Stimulated activated naive CD8-positive, alpha-beta T cell treated with anti-CD3 and anti-CD28 coated beads, Interleukin-15, amount 100 ng/mL, for 72 hours (primary cell): ENCODE measurements around the gene DOCK2.

Source experiments
- ATAC-seq: fragments of 150-1000 bp; cut with Tn5 transposase; 2 replicates; pipeline ENCODE4 v1.10.0; 2021; ENCODE audit warnings: mild to moderate bottlenecking, moderate library complexity
- DNase-seq, 2 donors: peaks; one replicate each; pipeline ENCODE4 v3.0.0; 2021 to 2022
- H3K27ac Mint-ChIP-seq, 2 donors: one replicate each; pipeline ENCODE4 v1.8.0; 2022; ENCODE audit warnings: mild to moderate bottlenecking in 2 of 2, mixed read lengths in 2 of 2, moderate library complexity in 2 of 2
- H3K27me3 Mint-ChIP-seq: one replicate; pipeline ENCODE4 v1.8.0; 2022; ENCODE audit warnings: mixed read lengths
- H3K4me1 Mint-ChIP-seq: one replicate; pipeline ENCODE4 v1.8.0; 2022; ENCODE audit warnings: mild to moderate bottlenecking, mixed read lengths
- H3K4me3 Mint-ChIP-seq, 2 donors: one replicate each; pipeline ENCODE4 v1.8.0; 2022; ENCODE audit warnings: mild to moderate bottlenecking in 2 of 2, mixed read lengths in 2 of 2, moderate library complexity in 1 of 2
- H3K9me3 Mint-ChIP-seq, 2 donors: one replicate each; pipeline ENCODE4 v1.8.0; 2022; ENCODE audit warnings: mixed read lengths in 2 of 2

Gene DOCK2

DNA sequence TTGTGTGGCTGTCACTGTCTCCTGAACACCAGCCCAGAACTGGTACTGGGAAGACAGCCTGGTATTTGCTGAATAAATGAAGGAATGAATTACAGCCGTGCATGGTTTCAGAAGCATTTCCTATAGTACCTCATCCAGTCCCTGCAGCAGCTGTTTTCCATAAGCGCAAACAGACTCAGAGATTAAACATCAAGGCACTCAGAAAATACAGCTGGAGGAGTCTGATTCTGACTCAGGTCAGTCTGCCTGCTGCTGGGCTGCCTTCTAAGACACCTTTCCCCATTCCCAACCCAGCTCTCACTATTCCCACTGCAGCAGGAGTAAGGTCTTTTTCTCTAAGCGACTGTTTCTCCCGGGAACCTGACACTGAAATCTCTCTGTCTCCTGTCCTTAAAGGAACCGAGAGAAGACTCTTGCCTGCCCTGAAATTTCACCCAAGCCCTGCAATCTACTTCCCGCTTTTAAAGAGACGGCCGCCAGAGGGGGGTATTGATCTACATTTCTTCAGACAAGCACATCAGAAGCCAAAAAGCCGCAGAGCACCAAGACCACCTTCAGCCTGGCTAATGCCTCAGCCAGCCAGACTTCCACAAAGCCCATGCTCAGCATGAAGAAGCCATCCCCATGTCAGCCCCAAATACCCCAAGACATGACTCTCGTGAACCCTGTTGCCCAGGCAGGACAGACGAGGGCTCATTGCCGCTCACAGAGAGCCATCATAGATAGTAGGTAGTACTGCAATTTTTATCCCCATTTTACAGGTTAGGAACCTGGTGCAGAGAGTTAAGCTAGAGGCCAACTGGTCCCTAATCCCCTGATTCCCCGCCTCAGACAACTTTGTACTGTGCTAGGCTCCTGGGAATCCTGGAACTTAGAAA lies 463.2 kb downstream of the DOCK2 start:
- no peak overlapping the region for H3K27ac Mint-ChIP-seq
- peaks cover 31% of the 10 kb centered on the region for H3K27me3 Mint-ChIP-seq
- peaks cover 7% of the 10 kb centered on the region for H3K4me1 Mint-ChIP-seq
- DNase-seq (peak; percentile 61), ATAC-seq (peak; percentile 52)
- H3K9me3 Mint-ChIP-seq: no peaks in the 10 kb centered on the region
- H3K4me3 Mint-ChIP-seq: no peak overlapping the region

DNA sequence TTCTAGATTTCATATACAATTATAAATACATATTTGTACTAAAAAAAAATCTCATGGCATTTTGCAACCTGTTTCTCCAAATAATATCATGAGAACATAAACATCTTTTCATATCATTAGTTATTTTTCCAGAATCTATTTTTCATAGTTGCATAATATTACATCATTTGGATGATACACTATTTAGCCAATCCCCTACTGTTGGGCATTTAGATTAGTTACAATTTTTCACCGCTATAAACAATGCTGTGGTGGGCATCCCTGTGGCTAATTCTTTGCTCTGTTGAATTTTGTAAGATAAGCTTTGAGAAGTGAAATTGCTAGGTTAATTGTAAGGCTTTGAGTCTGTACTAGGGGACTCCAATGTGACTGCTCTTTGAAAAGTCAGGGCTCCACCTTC lies 466.4 kb downstream of the DOCK2 start:
- Mint-ChIP-seq H3K9me3 (no peaks in the 10 kb centered on the region), H3K4me1 (peaks cover 11% of the 10 kb centered on the region), H3K27ac (no peak overlapping the region), H3K4me3 (no peak overlapping the region), H3K27me3 (peaks cover 28% of the 10 kb centered on the region)
- no peak for ATAC-seq
- no peak for DNase-seq

DNA sequence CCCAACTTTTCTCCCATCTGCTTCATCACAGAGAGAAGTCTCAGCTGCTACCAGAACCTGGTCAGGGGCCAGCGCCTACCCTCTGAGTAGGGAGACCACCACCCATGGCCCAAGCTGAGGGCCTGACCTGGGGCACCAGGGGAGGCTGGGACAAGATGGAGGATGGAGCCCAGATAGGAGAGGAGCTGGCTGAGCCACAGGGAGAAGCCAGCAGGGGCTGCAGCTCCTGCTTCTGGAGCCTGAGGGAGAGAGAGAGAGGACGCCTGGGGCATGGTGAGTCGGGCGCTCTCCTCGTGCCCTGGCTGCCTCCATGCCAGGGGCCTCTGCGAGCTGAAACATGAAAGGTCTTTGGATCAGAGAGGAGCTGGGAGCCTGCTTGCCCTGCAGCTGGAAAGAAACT lies 467.2 kb downstream of the DOCK2 start:
- Mint-ChIP-seq H3K27ac (no peak overlapping the region), H3K4me3 (no peak overlapping the region), H3K9me3 (no peaks in the 10 kb centered on the region), H3K4me1 (peaks cover 11% of the 10 kb centered on the region), H3K27me3 (peaks cover 28% of the 10 kb centered on the region)
- ATAC-seq (no peak), DNase-seq (no peak)

DNA sequence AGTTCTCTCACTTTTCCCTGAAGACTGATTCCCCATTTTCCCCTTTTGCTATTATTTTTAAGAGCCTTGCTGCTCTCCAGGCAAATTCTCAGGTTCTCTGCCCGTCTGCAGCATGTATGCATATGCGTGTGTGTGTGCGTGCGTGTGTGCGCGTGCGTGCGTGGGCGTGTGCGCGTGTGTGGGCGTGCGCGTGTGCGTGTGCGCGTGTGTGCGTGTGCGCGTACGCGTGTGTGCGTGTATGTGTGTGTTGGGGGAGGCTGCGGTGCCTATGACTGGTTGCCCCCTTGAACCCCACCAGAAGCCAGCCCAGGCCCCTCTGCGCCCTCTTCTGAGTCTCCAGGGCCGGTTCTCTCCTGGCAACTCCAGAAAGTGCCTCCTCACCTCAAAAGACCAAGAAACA lies 467.6 kb downstream of the DOCK2 start:
- DNase-seq (no peak), ATAC-seq (no peak)
- peaks cover 11% of the 10 kb centered on the region for H3K4me1 Mint-ChIP-seq
- H3K27ac Mint-ChIP-seq: no peak overlapping the region
- H3K27me3 Mint-ChIP-seq: peaks cover 28% of the 10 kb centered on the region
- H3K4me3 Mint-ChIP-seq: no peak overlapping the region
- H3K9me3 Mint-ChIP-seq: no peaks in the 10 kb centered on the region

DNA sequence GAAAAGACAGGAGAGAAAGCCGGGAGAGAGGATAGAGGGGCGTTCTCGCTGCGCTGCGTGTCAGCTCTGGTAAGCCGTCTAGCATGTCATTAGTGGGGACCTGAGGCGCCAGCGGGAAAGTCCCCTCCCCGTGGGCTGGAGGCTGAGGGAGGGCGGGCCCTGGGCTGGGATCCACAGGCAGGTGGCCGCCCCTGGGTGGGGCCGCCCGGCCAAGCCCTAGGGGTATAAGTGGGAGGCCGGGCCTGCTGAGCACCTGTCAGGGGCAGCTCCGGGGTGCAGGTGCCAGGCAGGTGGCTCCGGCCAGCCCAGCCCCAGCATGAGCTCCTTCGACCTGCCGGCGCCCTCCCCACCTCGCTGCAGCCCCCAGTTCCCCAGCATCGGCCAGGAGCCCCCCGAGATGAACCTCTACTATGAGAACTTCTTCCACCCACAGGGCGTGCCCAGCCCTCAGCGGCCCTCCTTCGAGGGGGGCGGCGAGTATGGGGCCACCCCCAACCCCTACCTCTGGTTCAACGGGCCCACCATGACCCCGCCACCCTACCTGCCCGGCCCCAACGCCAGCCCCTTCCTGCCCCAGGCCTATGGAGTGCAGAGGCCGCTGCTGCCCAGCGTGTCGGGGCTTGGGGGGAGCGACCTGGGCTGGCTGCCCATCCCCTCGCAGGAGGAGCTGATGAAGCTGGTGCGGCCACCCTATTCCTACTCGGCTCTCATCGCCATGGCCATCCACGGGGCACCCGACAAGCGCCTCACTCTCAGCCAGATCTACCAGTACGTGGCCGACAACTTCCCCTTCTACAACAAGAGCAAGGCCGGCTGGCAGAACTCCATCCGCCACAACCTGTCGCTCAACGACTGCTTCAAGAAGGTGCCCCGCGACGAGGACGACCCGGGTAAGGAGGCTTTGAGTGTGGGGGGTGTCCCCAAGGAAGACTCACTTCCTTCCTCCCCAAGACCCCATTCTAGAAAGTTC lies 468.9 kb downstream of the DOCK2 start, which contains the start of gene FOXI1:
TSS of gene FOXI1 (plus strand) at position 256 of the 970 bp plus-strand sequence. CDS start at position 317, 61 bp downstream.
- Mint-ChIP-seq H3K4me3 (no peak within 1 kb of the TSS), H3K27ac (no peak within 1 kb of the TSS), H3K27me3 (peaks cover 20% of the 10 kb centered on the region), H3K9me3 (no peaks in the 10 kb centered on the region), H3K4me1 (peaks cover 4% of the 10 kb centered on the region)
- ATAC-seq (peak; percentile 64), DNase-seq (no peak)

GRCh38 chr5:170107674-170108073 lies 470.6 kb downstream of the DOCK2 start:
- H3K27ac Mint-ChIP-seq: no peak overlapping the region
- H3K9me3 Mint-ChIP-seq: no peaks in the 10 kb centered on the region
- H3K4me1 Mint-ChIP-seq: peaks cover 4% of the 10 kb centered on the region
- H3K27me3 Mint-ChIP-seq: peaks cover 20% of the 10 kb centered on the region
- DNase-seq: no peak
- H3K4me3 Mint-ChIP-seq: no peak overlapping the region
- ATAC-seq: no peak

DNA sequence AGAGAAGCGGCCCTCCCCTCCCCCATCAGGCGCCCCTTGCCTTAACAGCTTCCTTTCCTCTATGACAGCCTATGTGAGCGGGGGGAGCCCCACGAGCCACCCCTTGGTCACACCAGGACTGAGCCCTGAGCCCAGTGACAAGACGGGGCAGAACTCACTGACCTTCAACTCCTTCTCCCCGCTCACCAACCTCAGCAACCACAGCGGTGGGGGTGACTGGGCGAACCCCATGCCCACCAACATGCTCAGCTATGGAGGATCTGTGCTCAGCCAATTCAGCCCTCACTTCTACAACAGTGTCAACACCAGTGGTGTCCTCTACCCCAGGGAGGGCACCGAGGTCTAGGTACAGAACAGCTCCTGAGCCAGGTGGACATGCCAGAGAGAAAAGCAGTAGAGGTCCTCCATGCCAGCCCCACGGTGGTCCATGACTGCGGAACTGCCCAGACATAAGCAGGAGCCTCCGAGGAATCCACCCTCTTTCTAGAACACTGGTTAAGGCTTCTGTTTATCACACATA lies 471.3 kb downstream of the DOCK2 start:
- H3K4me3 Mint-ChIP-seq: no peak overlapping the region
- peaks cover 20% of the 10 kb centered on the region for H3K27me3 Mint-ChIP-seq
- ATAC-seq (peak; percentile 35), DNase-seq (no peak)
- H3K4me1 Mint-ChIP-seq: peaks cover 4% of the 10 kb centered on the region
- no peaks in the 10 kb centered on the region for H3K9me3 Mint-ChIP-seq
- H3K27ac Mint-ChIP-seq: no peak overlapping the region

DNA sequence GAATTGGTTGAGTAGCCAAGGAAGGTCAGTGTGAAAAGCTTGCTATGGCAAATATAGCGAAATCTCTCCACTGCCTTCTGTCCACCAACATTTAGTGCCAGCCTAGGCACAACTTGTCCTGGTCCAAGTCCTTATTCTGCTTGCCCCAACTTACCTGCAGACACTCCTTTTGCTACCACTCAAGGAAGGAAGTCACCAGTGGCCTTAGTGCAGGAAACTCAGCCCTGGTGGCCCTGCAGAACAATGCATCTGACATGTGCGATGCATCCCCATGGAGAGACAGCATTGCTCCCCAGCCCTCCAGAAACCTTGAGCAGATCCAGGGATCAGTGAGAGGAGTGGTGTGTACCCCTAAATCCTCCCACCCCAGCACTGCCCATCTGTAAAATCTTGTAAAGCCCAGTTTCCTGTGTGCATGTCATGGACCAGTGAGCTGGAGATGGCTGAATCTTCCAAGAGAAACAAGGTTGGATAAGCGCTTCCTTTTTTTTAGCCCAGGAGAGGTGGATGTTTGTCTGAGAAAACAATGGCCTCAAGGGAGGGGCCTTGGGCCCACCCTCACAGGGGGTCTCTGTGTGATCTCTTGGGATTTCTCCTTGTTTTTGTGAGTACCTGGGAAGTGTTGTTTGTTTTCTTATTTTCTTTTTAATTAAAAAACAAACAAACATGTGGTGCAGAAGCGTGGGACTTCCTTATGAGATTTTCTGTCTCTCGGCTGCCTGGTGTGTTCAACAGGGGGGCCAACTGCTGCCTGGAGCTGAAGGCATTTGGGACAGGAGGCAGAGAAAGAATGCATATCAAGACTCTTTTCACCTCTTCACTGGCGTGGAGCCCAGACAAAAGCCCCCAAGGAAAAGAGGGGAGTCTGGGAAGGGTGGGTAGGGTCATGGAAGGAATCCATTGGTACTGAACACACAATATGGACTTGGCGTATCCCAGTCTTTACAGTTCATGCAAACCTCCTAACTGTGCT lies 472.3 kb downstream of the DOCK2 start:
- Mint-ChIP-seq H3K9me3 (no peaks in the 10 kb centered on the region), H3K4me1 (peaks cover 4% of the 10 kb centered on the region), H3K27me3 (peaks cover 13% of the 10 kb centered on the region), H3K4me3 (no peak overlapping the region), H3K27ac (no peak overlapping the region)
- ATAC-seq (no peak), DNase-seq (no peak)

DNA sequence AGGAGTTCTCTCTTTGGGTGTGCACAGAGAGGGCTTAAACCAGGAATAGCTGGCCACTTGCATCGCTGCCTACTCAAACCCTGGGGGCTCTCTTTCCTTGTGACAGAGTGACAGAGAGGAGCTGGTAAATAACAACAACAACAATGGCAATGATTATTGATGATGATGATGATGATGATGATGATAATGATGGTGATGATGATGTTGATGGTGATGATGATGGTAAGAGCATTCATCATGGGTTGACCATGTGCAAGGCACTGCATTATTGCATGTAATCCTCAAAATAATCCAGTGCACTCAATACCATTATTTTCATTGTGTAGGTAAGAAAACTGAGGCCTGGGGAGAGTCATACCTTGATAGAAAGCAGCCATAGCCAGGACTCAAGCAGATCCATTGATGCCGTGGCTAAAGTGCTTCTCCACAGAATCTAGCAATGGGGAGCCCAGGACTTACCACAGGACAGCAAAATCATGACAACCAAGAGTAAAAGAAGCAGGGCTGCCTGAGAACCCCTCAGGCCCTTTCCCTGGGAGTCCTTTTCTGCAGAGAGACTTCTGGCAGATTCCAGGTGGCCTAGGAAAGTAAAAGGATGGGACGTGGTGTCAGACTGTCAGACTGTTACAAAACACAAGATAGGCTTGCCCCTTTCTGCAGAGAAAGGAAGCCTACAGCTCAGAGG lies 473.5 kb downstream of the DOCK2 start:
- DNase-seq (no peak), ATAC-seq (no peak)
- Mint-ChIP-seq H3K27me3 (peaks cover 10% of the 10 kb centered on the region), H3K27ac (no peak overlapping the region), H3K9me3 (no peaks in the 10 kb centered on the region), H3K4me3 (no peak overlapping the region), H3K4me1 (peaks cover 4% of the 10 kb centered on the region)

DNA sequence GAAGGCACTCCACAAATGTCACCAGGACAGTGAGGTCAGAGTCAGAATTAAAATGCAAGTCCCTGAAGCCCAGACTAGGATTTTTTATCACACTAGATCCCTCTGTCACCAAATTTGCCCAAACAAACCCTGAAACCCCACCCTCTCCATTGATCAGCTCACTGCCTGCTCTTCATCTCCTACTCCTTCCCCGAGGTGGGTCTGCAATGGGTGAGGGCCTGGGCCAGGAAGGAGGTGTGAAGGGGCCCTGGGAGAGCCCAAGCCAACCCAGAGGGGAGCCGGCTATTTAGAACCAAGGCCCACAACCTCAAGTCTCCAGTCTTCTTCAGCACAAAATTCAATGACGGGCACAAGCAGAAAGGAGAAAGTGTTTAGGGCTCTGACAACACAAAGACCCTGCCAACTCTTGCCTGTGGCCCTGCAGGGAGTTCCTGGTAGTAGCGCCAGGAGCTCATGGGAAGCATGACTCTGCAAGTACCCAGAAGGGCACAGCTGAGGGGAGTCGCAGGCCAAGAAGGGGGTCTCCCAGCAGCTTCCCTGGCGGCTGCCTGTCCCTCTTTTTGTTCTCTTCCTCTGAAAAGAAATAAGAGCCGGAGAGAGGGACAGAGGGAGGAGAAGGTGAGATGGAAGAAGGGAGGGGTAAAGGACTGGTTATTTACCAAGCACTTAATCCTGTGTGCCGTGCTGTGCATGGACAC lies 474.2 kb downstream of the DOCK2 start:
- ATAC-seq (no peak), DNase-seq (no peak)
- H3K4me3 Mint-ChIP-seq: no peak overlapping the region
- H3K9me3 Mint-ChIP-seq: no peaks in the 10 kb centered on the region
- no peak overlapping the region for H3K27ac Mint-ChIP-seq
- peaks cover 3% of the 10 kb centered on the region for H3K4me1 Mint-ChIP-seq
- H3K27me3 Mint-ChIP-seq: peaks cover 7% of the 10 kb centered on the region

DNA sequence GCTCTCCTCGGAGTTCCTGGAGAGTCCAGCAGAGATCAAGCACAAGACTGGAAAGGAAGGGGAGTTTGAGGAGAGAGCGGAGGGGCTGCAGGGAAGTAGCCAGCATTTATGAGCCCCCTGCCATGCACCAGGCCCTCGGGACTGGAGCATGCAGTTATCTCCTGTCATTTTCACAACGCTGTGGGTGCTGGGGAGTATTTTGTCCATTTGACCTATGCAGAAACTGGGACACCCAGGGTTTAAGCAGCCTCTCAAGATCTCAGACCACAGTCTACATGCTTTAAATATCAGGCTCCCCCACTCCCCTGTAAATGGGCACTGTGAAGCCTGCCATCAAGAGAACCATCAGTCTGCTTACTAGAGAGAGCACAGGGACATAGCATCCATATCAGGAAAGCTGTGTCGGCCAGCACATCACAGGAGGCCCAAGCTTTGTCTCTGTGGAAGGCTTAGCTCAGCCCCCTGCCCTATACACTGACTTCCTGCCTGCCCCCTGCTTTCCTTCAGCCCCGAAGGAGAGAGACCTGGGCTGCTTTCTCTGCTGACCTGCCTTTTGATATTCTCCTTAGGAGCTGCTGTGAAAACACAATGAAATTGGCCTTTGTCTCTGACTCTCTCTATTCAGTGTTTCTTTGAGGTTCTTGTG lies 475.9 kb downstream of the DOCK2 start:
- H3K4me1 Mint-ChIP-seq: no peaks in the 10 kb centered on the region
- ATAC-seq (no peak), DNase-seq (no peak)
- no peak overlapping the region for H3K4me3 Mint-ChIP-seq
- H3K9me3 Mint-ChIP-seq: no peaks in the 10 kb centered on the region
- no peaks in the 10 kb centered on the region for H3K27me3 Mint-ChIP-seq
- H3K27ac Mint-ChIP-seq: no peak overlapping the region

- ATAC-seq (no peak), DNase-seq (no peak)
- no peaks in the 10 kb centered on the region for H3K9me3 Mint-ChIP-seq
- H3K4me1 Mint-ChIP-seq: no peaks in the 10 kb centered on the region
- H3K27me3 Mint-ChIP-seq: peaks cover 2% of the 10 kb centered on the region
- no peak overlapping the region for H3K4me3 Mint-ChIP-seq
- H3K27ac Mint-ChIP-seq: no peak overlapping the region
These were observed 476.4 kb downstream of the DOCK2 start for GRCh38 chr5:170113522-170113900.

- H3K27me3 Mint-ChIP-seq: peaks cover 7% of the 10 kb centered on the region
- no peaks in the 10 kb centered on the region for H3K4me1 Mint-ChIP-seq
- ATAC-seq (no peak), DNase-seq (no peak)
- H3K4me3 Mint-ChIP-seq: no peak overlapping the region
- no peak overlapping the region for H3K27ac Mint-ChIP-seq
- H3K9me3 Mint-ChIP-seq: no peaks in the 10 kb centered on the region
These were observed 477.2 kb downstream of the DOCK2 start for GRCh38 chr5:170114271-170114670.
